ENCODE measurements around the gene PSAPL1.

Gene PSAPL1

DNA sequence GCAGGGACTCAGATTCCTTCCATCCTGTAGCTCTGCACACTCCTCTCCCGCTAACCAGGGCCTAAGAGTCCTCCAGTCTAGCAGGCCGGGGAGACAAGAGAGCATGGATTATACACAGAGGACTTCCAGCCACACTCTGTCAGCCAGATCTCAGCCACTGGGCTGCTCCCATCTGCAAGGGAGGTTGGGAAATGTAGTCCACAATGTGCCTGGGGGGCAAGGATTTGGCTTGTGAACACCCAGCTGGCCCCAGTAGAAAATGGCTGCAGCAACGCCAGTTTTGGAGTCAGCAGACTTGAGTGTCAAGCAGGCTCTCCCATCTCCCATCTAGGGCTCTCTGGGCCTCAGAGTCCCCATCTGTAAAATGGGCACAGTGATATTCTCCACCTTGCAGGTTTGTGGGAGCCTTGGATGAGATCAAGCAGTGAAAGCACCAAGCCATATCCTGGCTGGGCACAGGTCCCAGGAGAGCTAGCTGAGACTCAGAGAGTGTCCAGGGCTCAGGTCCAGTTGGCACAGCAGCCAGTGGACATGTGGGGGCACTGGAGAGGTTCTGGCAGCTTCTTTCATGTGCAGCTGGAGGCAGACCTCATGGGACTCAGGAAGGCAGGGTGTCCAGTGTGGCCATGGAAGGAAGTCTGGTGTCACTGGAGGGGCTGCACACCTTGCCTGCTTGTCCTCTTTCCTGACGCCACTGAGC, 14.6 kb downstream of the PSAPL1 start:
- DNase-seq (ENCODE audit: low read depth in 2 of 2): no peak

GRCh38 chr4:7418131-7418943, 16.4 kb downstream of the PSAPL1 start:
- no peak for DNase-seq (ENCODE audit: low read depth in 2 of 2)

DNA sequence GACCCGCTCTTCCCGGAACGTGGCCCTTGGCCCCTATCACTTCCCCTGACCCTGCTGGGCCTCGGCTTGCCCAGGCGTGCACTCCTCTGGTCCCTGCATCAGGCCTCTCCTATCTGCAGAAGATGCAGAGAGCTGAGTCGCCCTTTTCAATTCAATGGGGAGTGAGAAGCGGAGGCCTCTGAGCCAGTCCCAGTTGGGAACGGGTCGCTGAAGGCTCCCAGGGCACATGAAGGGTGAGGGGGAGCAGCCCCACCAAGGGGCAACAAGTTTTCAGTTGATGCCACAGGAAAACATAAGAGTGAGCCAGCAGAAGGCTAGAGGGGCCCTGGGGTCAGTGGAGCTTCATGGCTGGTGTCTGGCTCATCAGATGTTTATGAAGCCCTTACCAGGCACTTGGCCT, 17.1 kb downstream of the PSAPL1 start:
- no peak for DNase-seq (ENCODE audit: low read depth in 2 of 2)

DNA sequence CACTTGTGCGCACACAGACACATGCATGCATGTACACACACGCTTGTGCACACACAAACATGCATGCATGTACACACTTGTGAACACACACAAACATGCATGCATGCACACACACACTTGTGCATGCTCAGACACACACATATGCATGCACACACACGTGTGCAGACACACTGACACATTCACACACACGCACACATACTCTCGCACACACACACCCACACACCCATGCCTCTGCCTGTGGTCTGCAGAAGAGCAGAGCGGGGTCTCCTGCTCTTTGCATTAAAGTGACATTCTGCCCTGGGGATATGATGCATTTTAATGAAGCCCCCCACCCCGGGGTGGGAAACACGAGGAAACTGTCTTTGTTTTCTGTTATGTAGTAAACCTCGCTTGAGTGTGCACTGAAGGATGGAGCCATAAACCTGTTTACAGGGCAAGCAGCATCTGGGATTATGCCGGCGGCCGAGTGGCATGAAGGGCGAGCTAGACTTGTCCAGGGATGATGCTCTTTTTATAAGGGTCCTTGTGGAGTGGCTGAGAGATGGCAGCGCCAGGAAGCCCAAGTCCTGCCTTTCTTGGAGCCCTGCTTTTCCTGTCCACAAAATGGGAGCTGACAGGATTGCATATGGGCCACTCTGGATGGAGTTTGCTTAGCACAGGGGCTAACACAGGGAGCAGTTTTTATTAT, 17.8 kb downstream of the PSAPL1 start:
- DNase-seq (ENCODE audit: low read depth in 2 of 2): no peak

GRCh38 chr4:7415927-7416686, 18.6 kb downstream of the PSAPL1 start:
- no peak for DNase-seq (ENCODE audit: low read depth in 2 of 2)

DNA sequence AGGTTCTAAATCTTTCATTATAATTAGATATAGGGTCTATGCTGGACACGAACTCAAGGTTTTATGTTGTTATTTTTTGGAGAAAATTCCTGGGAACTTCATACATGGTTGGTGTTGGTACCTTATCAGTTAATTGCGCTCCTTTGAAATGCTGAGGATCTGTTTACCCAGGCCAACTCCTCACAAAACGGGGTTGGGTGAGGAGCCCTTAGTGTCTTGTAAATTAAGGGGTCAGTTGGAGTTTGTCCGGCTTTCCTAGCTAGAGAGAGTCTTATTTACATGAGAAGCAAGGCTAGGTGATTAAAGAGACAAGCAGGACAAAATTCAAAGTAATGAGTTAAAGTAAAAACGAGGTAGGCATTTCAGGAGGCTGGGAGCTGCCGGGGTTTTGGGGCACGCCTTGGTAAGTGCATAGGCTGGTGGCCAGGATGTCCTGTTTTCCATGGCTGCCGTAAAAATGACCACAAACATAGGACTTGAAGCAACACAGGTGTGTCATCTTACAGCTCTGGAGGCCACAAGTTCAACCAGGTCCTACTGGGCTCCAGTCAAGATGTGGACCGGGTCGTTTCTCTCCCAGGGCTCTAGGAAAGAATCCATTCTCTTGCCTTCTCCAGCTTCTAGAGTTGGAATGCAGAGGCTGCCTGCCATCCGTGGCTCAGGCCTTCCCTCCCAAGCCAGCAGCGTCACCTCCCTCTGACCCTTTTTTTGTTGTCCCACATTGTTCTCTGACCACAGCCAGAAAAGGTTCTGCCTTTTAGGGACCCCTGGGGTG, 19.8 kb downstream of the PSAPL1 start:
- DNase-seq (ENCODE audit: low read depth in 2 of 2): no peak

- DNase-seq (ENCODE audit: low read depth in 2 of 2): no peak
Measured at GRCh38 chr4:7414046-7414445, 20.7 kb downstream of the PSAPL1 start.

GRCh38 chr4:7412554-7412912, 22.2 kb downstream of the PSAPL1 start:
- no peak for DNase-seq (ENCODE audit: low read depth in 2 of 2)

DNA sequence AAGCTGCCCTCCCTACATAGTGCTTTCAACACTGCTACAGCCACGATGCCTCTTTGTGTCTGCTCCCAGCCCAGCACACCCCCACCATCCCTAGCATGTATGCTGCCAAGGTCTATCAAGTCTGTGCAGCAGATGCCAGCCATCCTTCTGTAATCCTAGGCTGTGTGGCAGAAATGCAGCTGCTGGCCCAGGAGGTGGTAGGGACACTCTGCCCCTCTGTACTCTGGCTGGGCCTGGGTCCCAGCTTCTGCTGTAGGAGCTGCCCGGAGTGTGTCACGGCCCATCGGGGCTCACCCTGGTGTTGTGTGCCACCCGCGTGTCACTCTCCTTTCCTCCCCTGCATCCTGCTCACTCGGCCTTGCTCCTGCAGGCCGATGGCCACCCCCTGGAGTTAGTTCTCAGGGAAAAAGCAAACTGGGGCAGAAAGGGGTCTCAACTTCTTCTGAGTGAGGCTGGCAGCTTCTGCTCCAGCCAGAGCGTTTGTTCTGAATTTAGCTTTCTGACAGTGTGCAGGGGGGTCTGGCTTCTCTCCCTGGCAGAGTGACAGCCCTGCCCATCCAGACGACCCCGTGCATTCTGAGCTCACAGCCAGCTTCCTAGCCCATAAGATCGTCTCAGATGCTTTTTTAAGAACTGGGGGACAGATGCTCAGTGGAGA, 22.7 kb downstream of the PSAPL1 start:
- DNase-seq (ENCODE audit: low read depth in 2 of 2): no peak

GRCh38 chr4:7411491-7411890, 23.2 kb downstream of the PSAPL1 start:
- no peak for DNase-seq (ENCODE audit: low read depth in 2 of 2)

GRCh38 chr4:7410446-7410845, 24.3 kb downstream of the PSAPL1 start:
- DNase-seq (ENCODE audit: low read depth in 2 of 2): no peak

DNA sequence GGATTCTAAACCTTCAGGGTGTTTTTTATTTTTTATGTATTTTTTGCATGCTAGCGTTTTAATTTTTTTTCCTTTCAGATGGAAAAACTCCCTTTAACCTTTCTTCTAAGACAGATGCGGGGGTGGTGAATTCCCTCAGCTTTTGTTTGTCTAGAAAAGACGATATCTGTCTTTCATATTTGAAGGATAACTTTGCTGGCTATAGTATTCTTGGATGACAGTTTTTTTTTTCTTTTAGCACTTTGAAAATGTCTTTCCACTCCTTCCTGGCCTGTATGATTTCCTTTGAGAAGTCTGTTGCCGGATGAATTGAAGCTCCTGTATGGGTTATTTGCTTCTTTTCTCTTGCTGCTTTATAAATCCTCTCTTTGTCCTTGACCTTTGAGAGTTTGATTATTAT, 26.6 kb downstream of the PSAPL1 start:
- no peak for DNase-seq (ENCODE audit: low read depth in 2 of 2)

GRCh38 chr4:7403001-7403400, 31.7 kb downstream of the PSAPL1 start:
- DNase-seq (ENCODE audit: low read depth in 2 of 2): no peak

GRCh38 chr4:7402526-7402925, 32.2 kb downstream of the PSAPL1 start:
- DNase-seq (ENCODE audit: low read depth in 2 of 2): no peak

- no peak for DNase-seq (ENCODE audit: low read depth in 2 of 2)
Measured at GRCh38 chr4:7400671-7401298, 33.9 kb downstream of the PSAPL1 start.

DNA sequence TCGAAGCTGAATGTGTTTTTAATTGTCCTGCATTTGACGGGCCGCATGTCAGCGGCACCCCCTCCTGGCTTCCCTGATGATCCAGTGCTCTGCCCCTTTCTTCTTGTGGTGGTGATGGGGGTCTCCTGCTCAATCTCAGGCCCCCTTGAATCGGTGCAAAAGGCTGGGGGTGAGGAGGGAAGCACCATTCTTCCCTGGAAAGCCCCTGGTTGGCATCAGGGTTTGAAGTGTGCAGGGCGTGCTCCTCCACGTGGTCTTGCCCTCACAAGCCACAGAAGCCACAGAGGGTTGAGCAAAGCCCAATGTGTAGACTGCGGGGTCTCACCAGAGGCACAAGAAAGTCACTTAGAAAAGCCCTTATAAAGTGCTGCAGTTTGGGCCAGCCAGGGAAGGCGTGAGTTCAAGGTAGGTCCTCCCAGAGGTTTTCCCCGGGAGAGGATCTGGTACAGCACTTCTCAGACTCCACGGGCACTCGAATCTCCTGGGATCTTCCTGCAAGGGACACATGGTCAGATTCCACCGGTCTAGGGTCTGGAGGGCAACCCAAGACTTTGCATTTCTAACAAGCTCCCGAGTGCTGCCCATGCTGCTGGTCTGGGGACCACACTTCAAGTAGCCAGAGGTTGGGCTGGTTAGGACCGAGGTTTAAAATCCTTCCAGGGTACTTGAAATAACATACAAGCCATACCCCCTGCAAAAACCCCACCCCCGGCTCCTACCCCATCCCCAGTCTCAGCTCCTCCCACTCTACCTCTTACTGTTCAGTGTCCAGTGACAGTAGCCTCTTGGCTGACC, 35.1 kb downstream of the PSAPL1 start:
- DNase-seq (ENCODE audit: low read depth in 2 of 2): no peak

DNA sequence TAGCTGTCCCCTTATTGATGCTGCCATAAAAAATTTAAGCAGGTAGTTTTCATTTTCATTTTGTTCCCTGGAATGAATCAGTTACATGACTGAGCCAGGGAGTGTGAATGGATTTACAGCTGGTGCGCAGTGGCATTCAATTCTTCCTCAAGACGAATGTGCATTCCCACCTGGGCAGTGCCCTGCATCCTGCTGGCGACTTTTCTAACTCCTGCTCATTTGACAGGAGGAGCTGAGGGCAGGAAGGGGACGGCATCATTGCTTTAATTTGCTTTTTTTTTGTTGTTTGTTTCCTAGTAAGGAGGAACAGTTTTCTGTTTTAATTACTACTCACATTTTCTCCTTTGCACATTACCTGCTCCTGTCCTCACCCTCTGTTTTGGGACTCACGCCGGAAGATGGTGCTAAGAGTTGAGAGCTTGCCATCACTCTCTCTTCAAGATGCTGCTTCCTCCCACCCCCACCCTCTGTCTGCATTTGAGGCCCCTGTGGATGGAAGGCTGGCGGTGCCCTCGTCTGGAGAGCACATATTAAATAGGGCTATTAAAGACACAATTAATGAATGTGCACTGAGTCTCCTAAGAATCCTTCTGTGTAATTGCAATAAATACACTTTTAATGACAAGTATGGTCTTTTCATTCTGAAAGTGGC, 35.8 kb downstream of the PSAPL1 start:
- no peak for DNase-seq (ENCODE audit: low read depth in 2 of 2)

DNA sequence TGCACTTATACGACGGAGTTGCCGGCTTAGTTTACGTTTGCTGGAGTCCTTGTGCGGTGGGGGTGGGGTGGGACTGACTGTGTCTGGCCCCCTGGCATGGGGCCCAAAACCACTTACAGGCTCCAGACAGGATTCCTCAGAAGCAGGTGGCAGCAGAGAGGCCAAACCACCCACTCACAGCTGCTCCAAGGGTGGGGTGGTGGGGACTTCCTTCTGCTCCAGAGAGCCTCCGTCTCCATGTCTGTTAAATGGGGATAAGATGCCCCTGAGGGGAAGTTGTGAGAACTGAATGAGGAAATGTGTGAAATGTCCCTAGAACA, 36.7 kb downstream of the PSAPL1 start:
- DNase-seq (ENCODE audit: low read depth in 2 of 2): no peak

Measured in stimulated activated CD4-positive, alpha-beta T cell treated with anti-CD3 and anti-CD28 coated beads, Interleukin-4, amount 100 ng/mL, for 48 hours (primary cell).